GM21717 (cell line): Measurements from ENCODE around the gene TNFAIP3.
A peak's percentile ranks its signal among the peaks of the same experiment; 100 is the strongest.
"Not testable (repeated sequence)": the region's sequence is repeated elsewhere in the genome, so short reads cannot be mapped to it uniquely, and the experiment has no call there.

Experiments
- ATAC-seq: cut with Tn5 transposase; IDR thresholded peaks from one replicate; pipeline ENCODE4 v1.9.1; 2021; ENCODE audit warnings: mild to moderate bottlenecking, moderate library complexity; ENCODE audit not compliant: unreplicated experiment

Gene TNFAIP3

GRCh38 chr6:137866914-137867684 is at the start of gene TNFAIP3:
Gene TNFAIP3 (plus strand): TSS chr6:137867259. CDS start chr6:137871228, 3,969 bp downstream.
- peak; percentile 67 for ATAC-seq

- no peak for ATAC-seq
These were observed 48.6 kb upstream of the TNFAIP3 start for GRCh38 chr6:137818440-137818839.

- ATAC-seq: no peak
These were observed 47.3 kb upstream of the TNFAIP3 start for GRCh38 chr6:137819740-137820139.

GRCh38 chr6:137820425-137820824 is 46.6 kb upstream of the TNFAIP3 start:
- ATAC-seq: no peak

- ATAC-seq: no peak
These were observed 46.1 kb upstream of the TNFAIP3 start for GRCh38 chr6:137820952-137821351.

- ATAC-seq: no peak
These were observed 45.6 kb upstream of the TNFAIP3 start for GRCh38 chr6:137821491-137821890.

- no peak for ATAC-seq
These were observed 43.1 kb upstream of the TNFAIP3 start for GRCh38 chr6:137823826-137824555.

GRCh38 chr6:137824556-137824879 is 42.5 kb upstream of the TNFAIP3 start:
- no peak for ATAC-seq

- no peak for ATAC-seq
These were observed 42.2 kb upstream of the TNFAIP3 start for GRCh38 chr6:137824896-137825295.

GRCh38 chr6:137827411-137827940 is 39.6 kb upstream of the TNFAIP3 start:
- ATAC-seq: no peak

- peak; percentile 54 for ATAC-seq
These were observed 38.9 kb upstream of the TNFAIP3 start for GRCh38 chr6:137827977-137828810.

GRCh38 chr6:137829641-137830083 is 37.4 kb upstream of the TNFAIP3 start:
- no peak for ATAC-seq

GRCh38 chr6:137830511-137830911 is 36.5 kb upstream of the TNFAIP3 start:
- no peak for ATAC-seq

GRCh38 chr6:137832110-137832509 is 34.9 kb upstream of the TNFAIP3 start:
- ATAC-seq: no peak

- no peak for ATAC-seq
These were observed 32.6 kb upstream of the TNFAIP3 start for GRCh38 chr6:137834508-137834907.

- no peak for ATAC-seq
These were observed 30.3 kb upstream of the TNFAIP3 start for GRCh38 chr6:137836788-137837187.

- not testable (repeated sequence) for ATAC-seq
These were observed 29.0 kb upstream of the TNFAIP3 start for GRCh38 chr6:137838090-137838489.

- ATAC-seq: not testable (repeated sequence)
These were observed 28.5 kb upstream of the TNFAIP3 start for GRCh38 chr6:137838597-137838996.

- ATAC-seq: no peak
These were observed 28.0 kb upstream of the TNFAIP3 start for GRCh38 chr6:137839076-137839475.

GRCh38 chr6:137840252-137840651 is 26.8 kb upstream of the TNFAIP3 start:
- ATAC-seq: no peak

GRCh38 chr6:137843211-137843610 is 23.8 kb upstream of the TNFAIP3 start:
- no peak for ATAC-seq
